Left ventricle myocardium inferior (tissue), 1 donor: ENCODE results near the gene ACAD8. TPM values are rescaled to one million over a fixed set of nuclear protein-coding genes. Genes with fewer than 3 reads are reported as not detected.
"Not testable (repeated sequence)": the region's sequence is repeated elsewhere in the genome, so short reads cannot be mapped to it uniquely, and the experiment has no call there.

ENCODE experiments used
- DNase-seq: peaks from one replicate; pipeline ENCODE4 v3.0.0-alpha.2; 2020
- H3K27ac ChIP-seq: fragments of 200-600 bp; replicated peaks from 2 replicates; pipeline ENCODE4 v1.8.0; 2021
- H3K27me3 ChIP-seq: fragments of 200-600 bp; 2 replicates; pipeline ENCODE4 v1.8.0; 2021; ENCODE audit warnings: low read depth
- H3K36me3 ChIP-seq: fragments of 200-600 bp; 2 replicates; pipeline ENCODE4 v1.8.0; 2021
- H3K4me1 ChIP-seq: fragments of 200-600 bp; 2 replicates; pipeline ENCODE4 v1.8.0; 2021
- H3K4me3 ChIP-seq: fragments of 200-600 bp; 2 replicates; pipeline ENCODE4 v1.8.0; 2021; ENCODE audit warnings: mild to moderate bottlenecking, moderate library complexity
- H3K9me3 ChIP-seq: fragments of 200-600 bp; replicated peaks from 2 replicates; pipeline ENCODE4 v1.8.0; 2021
- CTCF ChIP-seq: fragments of 200-600 bp; IDR thresholded peaks from 2 replicates; pipeline ENCODE4 v1.8.0; 2021; ENCODE audit warnings: antibody characterized with exemption, mild to moderate bottlenecking, borderline replicate concordance
- intact Hi-C: fragments of 100-400 bp; cut with micrococcal nuclease; formaldehyde crosslinking; loops from one replicate; pipeline ENCODE4 v1.11.0; 2022
- total RNA-seq: library from RNA; stranded (reverse); fragmentation: NEBNext Ultra II Directional; extraction: Animal tissue kit (Norgen Biotek cat#: 25700); gene quantifications from one replicate; pipeline ENCODE4 v1.2.1, GENCODE V29; 2021
- donor health status: DM: no; HTN: yes; CAD: no; lungs with severe emphysema.

Gene ACAD8
- total RNA-seq, 1 donor from 2014 or later = 40.7 TPM

GRCh38 chr11:134282121-134283045 lies 29.0 kb downstream of the ACAD8 start:
- peaks cover 3% of the 10 kb centered on the region for H3K4me1 ChIP-seq
- no peak overlapping the region for H3K27ac ChIP-seq
- no peaks in the 10 kb centered on the region for H3K9me3 ChIP-seq
- H3K36me3 ChIP-seq = no peaks in the 10 kb centered on the region
- H3K4me3 ChIP-seq = no peak overlapping the region
- DNase-seq = peak; percentile 41
- no peak for TF ChIP-seq CTCF
- intact Hi-C loops = no loop called here
- peaks cover 58% of the 10 kb centered on the region for H3K27me3 ChIP-seq

GRCh38 chr11:134283461-134284230 lies 30.3 kb downstream of the ACAD8 start:
- TF ChIP-seq CTCF = no peak
- DNase-seq = no peak
- intact Hi-C loops = no loop called here
- Histone ChIP-seq H3K4me1 (no peaks in the 10 kb centered on the region), H3K36me3 (no peaks in the 10 kb centered on the region), H3K4me3 (no peak overlapping the region), H3K27me3 (peaks cover 49% of the 10 kb centered on the region), H3K27ac (no peak overlapping the region), H3K9me3 (no peaks in the 10 kb centered on the region)

GRCh38 chr11:134284349-134284748 lies 31.0 kb downstream of the ACAD8 start:
- H3K36me3 ChIP-seq, H3K4me1 ChIP-seq, H3K9me3 ChIP-seq, intact Hi-C loops, H3K27ac ChIP-seq, DNase-seq, H3K4me3 ChIP-seq: not testable (repeated sequence)
- peaks cover 42% of the 10 kb centered on the region for H3K27me3 ChIP-seq

- Histone ChIP-seq H3K36me3 (no peaks in the 10 kb centered on the region), H3K27me3 (peaks cover 25% of the 10 kb centered on the region), H3K4me3 (no peak overlapping the region), H3K27ac (no peak overlapping the region), H3K9me3 (no peaks in the 10 kb centered on the region), H3K4me1 (no peaks in the 10 kb centered on the region)
- intact Hi-C loops = no loop called here
- no peak for TF ChIP-seq CTCF
- no peak for DNase-seq
These were observed 34.2 kb downstream of the ACAD8 start for GRCh38 chr11:134287561-134287960.

GRCh38 chr11:134288486-134288885 lies 35.1 kb downstream of the ACAD8 start:
- Histone ChIP-seq H3K4me3 (no peak overlapping the region), H3K27me3 (peaks cover 26% of the 10 kb centered on the region), H3K9me3 (no peaks in the 10 kb centered on the region), H3K4me1 (no peaks in the 10 kb centered on the region), H3K27ac (no peak overlapping the region), H3K36me3 (no peaks in the 10 kb centered on the region)
- intact Hi-C loops = no loop called here
- DNase-seq = no peak
- no peak for TF ChIP-seq CTCF
